UCSD-AML1 (cell line): ENCODE measurements around the gene FBP1.
A peak's percentile ranks its signal among the peaks of the same experiment; 100 is the strongest.
"Not testable (repeated sequence)": the region's sequence is repeated elsewhere in the genome, so short reads cannot be mapped to it uniquely, and the experiment has no call there.

Experiments used
- DNase-seq: peaks from one replicate; lab custom pipeline; 2025; ENCODE audit not compliant: unreplicated experiment; lab: John Stamatoyannopoulos, UW

The FBP1 gene

GRCh38 chr9:94584555-94584954 is 54.8 kb downstream of the FBP1 start:
- no peak for DNase-seq

- no peak for DNase-seq
Measured at GRCh38 chr9:94581728-94582127, 57.6 kb downstream of the FBP1 start.

GRCh38 chr9:94577571-94577970 is 61.7 kb downstream of the FBP1 start:
- DNase-seq: no peak

- no peak for DNase-seq
Measured at GRCh38 chr9:94577036-94577435, 62.3 kb downstream of the FBP1 start.

DNA sequence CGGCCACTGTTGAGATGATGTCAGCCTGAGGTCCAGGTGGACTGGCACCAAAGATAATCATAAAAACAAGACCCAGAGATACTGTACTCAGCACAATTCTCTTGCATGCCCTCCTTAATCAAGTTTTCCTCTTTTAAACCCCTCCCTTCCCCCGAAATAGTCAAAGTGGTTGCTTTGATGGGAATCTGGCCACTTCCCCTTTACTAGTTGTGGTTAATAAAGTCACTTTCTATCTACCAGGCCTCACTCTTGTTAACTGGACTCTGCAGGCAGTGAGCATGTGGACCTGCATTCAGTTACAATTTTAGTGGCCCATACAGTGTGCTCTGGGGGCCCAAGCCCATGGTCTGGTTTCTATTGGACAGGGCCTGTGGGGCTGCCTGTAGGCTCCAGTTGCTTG is 63.2 kb downstream of the FBP1 start:
- no peak for DNase-seq

- no peak for DNase-seq
Measured at GRCh38 chr9:94568972-94569712, 70.2 kb downstream of the FBP1 start.

- DNase-seq: no peak
Measured at GRCh38 chr9:94568250-94568889, 70.9 kb downstream of the FBP1 start.

GRCh38 chr9:94567271-94567670 is 72.0 kb downstream of the FBP1 start:
- DNase-seq: no peak

- DNase-seq: no peak
Measured at GRCh38 chr9:94566550-94566949, 72.8 kb downstream of the FBP1 start.

DNA sequence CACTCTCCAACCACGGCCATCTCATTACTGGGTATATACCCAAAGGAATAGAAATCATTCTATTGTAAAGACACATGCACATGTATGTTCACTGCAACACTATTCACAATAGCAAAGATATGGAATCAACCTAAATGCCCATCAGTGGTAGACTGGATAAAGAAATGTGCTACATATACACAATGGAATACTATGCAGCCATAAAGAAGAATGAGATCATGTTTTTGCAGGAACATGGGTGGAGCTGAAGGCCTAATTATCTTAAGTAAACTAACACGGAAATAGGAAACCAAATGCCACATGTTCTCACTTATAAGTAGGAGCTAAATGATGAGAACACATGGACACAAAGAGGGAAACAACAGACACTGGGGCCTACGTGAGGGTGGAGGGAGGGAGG is 75.0 kb downstream of the FBP1 start:
- DNase-seq: not testable (repeated sequence)

- no peak for DNase-seq
Measured at GRCh38 chr9:94563548-94563947, 75.8 kb downstream of the FBP1 start.

- DNase-seq: no peak
Measured at GRCh38 chr9:94560237-94560636, 79.1 kb downstream of the FBP1 start.

DNA sequence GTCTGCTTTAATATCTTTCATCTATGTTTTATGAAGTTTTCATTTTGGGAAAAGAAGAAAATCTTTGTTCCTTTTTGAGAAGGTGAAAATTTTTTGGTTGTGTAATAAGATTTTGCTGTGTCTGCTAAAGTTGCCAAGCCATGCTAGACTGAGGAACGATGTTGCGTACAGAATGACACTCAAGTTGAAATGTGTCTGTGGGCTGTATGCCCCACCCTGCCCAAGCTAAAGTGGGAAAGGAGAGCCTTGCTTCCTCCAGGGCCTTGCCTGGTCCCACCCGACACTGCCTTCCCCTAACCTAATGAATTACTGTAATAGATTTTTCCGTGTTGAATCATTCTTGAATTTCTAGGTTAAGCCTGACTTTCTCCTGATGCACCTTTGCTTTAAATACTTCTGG is 81.9 kb downstream of the FBP1 start:
- no peak for DNase-seq

DNA sequence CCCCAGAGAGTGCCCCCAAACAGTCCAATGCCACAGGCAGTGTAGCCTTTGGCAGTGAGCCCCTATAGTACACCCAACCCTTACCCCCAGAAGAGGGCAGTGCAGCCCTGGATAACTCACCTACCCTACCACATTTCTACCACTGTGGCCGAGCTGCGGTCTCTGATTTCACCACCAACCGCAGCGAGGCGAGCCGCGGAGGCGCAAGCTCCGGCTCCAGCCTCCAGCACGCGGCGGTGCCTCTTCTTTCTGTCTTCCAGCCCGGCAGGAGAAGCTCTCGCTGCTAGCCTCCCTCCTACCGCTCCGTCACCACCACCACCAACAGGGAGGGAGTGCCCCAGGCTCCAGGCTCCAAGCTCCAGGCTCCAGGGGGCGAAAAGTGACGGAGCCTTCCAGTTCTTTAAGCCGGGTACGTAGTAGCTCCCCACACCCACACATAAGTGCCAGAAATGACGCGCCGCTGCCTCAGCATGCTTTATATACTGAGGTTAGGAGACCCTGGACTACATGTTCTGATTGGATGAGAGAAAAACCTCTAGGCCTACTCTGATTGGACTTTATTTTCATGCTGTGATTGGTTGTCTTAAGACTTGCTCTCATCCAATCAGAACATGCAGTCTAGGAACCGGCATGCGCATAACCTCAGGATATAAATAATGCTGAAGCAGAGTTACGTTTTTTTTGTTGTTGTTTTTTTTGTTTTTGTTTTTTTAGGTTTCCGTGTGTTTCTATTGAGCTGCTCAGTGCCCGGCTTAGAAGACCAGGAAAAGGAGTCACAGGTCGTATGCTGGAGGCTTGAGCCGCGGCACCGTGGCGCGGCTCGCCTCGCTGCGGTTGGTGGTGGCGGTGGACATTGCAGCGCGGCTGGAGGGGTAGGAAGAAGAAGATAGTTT is 84.6 kb downstream of the FBP1 start, which contains the start of gene PCAT7:
Gene PCAT7, plus strand, starts transcription at position 645 of the 893 bp plus-strand sequence.
- peak; percentile 81 for DNase-seq

GRCh38 chr9:94554078-94554438 is 85.3 kb downstream of the FBP1 start:
- no peak for DNase-seq
